BE2C (cell line): Measurements from ENCODE around the gene HCN1.
"Not testable (repeated sequence)": the region's sequence is repeated elsewhere in the genome, so short reads cannot be mapped to it uniquely, and the experiment has no call there.

Experiments used
- DNase-seq: peaks from one replicate; pipeline ENCODE4 v3.0.0-alpha.2; 2020
- H3K27me3 ChIP-seq: fragments of 250-450 bp; sonication (Bioruptor Pico); 2 replicates; pipeline ENCODE4 v1.5.1; 2020; ENCODE audit warnings: mild to moderate bottlenecking
- H3K36me3 ChIP-seq: fragments of 250-450 bp; sonication (Bioruptor Pico); 2 replicates; pipeline ENCODE4 v1.5.1; 2020; ENCODE audit warnings: mild to moderate bottlenecking
- H3K4me1 ChIP-seq: fragments of 250-450 bp; sonication (Bioruptor Pico); 2 replicates; pipeline ENCODE4 v1.5.1; 2020
- H3K4me3 ChIP-seq: 2 replicates; pipeline ENCODE4 v1.5.1; 2011; ENCODE audit warnings: low read depth, low read length
- H3K9me3 ChIP-seq: fragments of 250-450 bp; sonication (Bioruptor Pico); 2 replicates; pipeline ENCODE4 v1.5.1; 2020
- TF ChIP-seq, protein P1 (sequence below): IDR thresholded peaks from 2 replicates; pipeline ENCODE4 v1.5.1; 2012; ENCODE audit warnings: mild to moderate bottlenecking, low read depth, low read length

HCN1 gene

DNA sequence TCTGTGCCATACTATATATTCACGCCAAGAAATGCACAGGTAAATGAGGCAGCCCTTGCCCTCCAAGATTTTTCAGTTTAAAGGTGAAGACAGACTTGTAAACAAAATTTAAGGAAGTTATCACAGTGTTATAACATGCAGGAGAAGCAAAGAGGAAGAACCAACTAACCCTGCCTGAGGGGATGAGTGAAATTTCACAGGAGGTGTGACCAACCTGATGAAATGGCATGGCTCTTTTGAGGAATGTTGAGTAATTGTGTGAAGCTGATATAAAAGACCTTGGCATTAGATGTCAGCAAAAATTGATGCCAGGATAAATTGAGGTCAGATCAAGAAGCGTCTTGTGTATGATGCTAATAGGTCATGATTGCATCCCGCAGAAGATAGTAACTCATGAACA, 86.5 kb downstream of the HCN1 start:
- no peaks in the 10 kb centered on the region for H3K27me3 ChIP-seq
- H3K4me3 ChIP-seq: no peak overlapping the region
- no peak for DNase-seq
- H3K4me1 ChIP-seq: peaks cover 3% of the 10 kb centered on the region; the same call in 1 of the 2 replicates
- H3K9me3 ChIP-seq: no peaks in the 10 kb centered on the region
- TF ChIP-seq, protein P1, sequence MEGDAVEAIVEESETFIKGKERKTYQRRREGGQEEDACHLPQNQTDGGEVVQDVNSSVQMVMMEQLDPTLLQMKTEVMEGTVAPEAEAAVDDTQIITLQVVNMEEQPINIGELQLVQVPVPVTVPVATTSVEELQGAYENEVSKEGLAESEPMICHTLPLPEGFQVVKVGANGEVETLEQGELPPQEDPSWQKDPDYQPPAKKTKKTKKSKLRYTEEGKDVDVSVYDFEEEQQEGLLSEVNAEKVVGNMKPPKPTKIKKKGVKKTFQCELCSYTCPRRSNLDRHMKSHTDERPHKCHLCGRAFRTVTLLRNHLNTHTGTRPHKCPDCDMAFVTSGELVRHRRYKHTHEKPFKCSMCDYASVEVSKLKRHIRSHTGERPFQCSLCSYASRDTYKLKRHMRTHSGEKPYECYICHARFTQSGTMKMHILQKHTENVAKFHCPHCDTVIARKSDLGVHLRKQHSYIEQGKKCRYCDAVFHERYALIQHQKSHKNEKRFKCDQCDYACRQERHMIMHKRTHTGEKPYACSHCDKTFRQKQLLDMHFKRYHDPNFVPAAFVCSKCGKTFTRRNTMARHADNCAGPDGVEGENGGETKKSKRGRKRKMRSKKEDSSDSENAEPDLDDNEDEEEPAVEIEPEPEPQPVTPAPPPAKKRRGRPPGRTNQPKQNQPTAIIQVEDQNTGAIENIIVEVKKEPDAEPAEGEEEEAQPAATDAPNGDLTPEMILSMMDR: no peak
- no peaks in the 10 kb centered on the region for H3K36me3 ChIP-seq

DNA sequence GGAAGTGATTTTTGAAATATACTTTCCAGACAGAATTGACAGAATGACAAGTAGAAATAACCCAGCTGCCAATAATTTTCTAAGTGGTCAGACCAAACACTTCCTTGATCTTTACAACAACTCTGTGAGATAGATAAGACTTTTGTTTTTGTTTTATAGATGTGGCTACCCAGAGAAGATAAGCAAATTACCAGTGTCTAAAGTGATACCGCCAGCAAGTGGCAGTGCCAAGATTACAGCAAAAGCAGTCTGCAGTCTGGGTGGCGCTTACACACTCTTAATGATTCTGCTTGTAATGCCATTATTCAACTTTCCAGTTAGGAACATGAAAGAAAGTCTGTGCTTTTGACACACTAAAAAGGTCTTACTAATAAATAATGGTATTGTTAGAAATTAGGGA, 92.1 kb downstream of the HCN1 start:
- Histone ChIP-seq H3K27me3 (no peaks in the 10 kb centered on the region), H3K36me3 (no peaks in the 10 kb centered on the region), H3K4me1 (peaks cover 11% of the 10 kb centered on the region), H3K9me3 (no peaks in the 10 kb centered on the region), H3K4me3 (no peak overlapping the region; the same call in 1 of the 2 replicates)
- DNase-seq: peak; percentile 28
- TF ChIP-seq, protein P1: 0 out of 2 replicates have a peak, but pooled peaks have one; percentile 4

DNA sequence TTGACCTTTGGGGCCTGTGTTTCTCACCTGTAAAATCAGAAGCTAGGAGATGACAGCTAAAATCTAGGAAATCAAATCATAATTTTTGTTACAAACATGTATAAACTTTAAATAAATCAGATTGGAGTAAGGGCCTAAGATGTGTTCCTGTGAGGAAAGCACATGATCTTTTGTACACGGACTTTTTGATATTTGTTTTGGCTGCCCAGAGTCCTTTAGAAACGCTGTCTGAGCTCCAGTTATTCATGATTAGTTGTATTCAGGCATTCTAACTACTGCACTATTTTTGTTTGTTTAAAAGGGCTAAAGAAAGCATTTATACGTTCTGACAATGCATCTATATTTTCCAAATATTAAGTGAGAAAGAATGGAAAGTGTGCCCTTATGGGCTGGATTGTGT, 94.8 kb downstream of the HCN1 start:
- Histone ChIP-seq H3K4me1 (peaks cover 11% of the 10 kb centered on the region), H3K4me3 (no peak overlapping the region), H3K27me3 (no peaks in the 10 kb centered on the region), H3K36me3 (no peaks in the 10 kb centered on the region), H3K9me3 (no peaks in the 10 kb centered on the region)
- DNase-seq: no peak
- TF ChIP-seq, protein P1: no peak

DNA sequence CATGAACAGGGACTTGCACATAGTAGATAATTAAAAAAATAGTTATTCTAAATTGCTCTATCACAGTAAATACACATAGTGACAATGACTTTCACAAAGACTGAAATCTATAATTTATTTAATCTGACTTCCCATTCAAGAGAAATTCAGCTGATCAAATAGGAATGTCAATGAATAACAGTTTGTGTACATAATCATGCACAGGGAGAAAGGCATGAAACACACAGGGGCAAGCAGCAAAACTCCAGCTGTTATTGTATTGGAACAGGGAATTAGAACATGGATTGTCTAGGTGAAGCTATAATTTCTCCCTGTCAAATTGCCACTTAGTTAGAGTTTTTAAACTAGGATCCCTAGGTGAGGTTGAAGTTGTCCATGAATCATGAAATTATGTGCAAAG, 99.9 kb downstream of the HCN1 start:
- Histone ChIP-seq H3K4me1 (no peaks in the 10 kb centered on the region), H3K9me3 (no peaks in the 10 kb centered on the region), H3K4me3 (no peak overlapping the region), H3K27me3 (no peaks in the 10 kb centered on the region), H3K36me3 (no peaks in the 10 kb centered on the region)
- TF ChIP-seq, protein P1: no peak
- no peak for DNase-seq

DNA sequence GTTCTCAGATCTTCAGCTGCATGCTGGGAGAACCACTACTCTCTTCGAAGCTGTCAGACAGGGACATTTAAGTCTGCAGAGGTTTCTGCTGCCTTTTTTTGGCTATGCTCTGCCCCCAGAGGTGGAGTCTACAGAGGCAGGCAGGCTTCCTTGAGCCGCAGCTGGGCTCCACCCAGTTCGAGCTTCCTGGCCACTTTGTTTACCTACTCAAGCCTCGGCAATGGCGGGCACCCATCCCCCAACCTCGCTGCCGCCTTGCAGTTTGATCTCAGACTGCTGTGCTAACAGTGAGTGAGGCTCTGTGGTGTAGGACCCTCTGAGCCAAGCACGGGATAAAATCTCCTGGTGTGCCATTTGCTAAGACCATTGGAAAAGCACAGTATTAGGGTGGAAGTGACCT, 110.2 kb downstream of the HCN1 start:
- H3K4me3 ChIP-seq, H3K4me1 ChIP-seq, DNase-seq, H3K27me3 ChIP-seq, H3K9me3 ChIP-seq, H3K36me3 ChIP-seq: not testable (repeated sequence)

DNA sequence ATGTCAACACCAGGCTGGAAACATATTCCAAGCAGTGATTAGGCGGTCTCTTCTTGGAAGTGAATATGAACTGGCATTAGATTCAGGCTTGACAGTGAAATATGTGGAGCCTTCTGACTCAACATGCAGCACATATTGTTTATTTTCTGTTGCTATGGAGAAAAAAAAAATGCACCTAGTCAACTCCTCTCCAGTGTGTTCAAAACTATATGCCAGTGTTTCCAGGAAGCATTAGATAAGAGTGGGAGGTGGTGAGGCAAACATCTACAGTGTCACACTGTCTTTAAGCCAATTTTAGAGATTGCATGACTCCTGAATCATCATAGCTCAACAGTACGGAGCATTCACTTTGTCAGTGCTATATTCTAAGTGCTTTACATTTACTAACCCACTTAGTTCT, 117.9 kb downstream of the HCN1 start:
- TF ChIP-seq, protein P1: no peak
- Histone ChIP-seq H3K36me3 (no peaks in the 10 kb centered on the region), H3K4me3 (no peak overlapping the region), H3K27me3 (no peaks in the 10 kb centered on the region), H3K4me1 (no peaks in the 10 kb centered on the region), H3K9me3 (no peaks in the 10 kb centered on the region)
- no peak for DNase-seq

DNA sequence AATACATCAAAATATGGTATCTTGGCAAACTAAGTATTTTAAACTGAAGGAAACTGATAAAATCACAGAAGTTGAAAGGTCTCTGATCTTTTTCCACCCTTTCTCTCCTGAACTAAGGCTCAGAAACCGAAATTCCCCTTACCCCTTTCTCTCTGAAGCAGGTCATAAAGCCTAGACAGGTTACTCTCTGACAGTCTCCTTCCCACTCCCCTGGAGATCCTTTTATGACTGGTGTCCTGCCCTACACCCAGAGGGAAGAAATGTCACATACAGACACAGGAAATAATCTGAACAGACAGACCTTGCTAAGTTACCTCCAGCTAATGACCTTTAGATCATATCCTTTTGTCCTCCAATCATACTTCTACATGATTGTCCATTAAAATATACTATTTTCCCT, 127.4 kb downstream of the HCN1 start:
- H3K4me3 ChIP-seq: no peak overlapping the region
- no peaks in the 10 kb centered on the region for H3K9me3 ChIP-seq
- no peaks in the 10 kb centered on the region for H3K36me3 ChIP-seq
- H3K27me3 ChIP-seq: no peaks in the 10 kb centered on the region
- TF ChIP-seq, protein P1: no peak
- peaks cover 7% of the 10 kb centered on the region for H3K4me1 ChIP-seq
- DNase-seq: no peak
